Prostate gland (tissue), 2 donors: ENCODE measurements around the gene RBPJ. TPM values are rescaled to one million over a fixed set of nuclear protein-coding genes. Genes with fewer than 3 reads are reported as not detected.

ENCODE experiments used
- DNase-seq: peaks from one replicate; pipeline ENCODE4 v3.0.0-alpha.2; 2019; ENCODE audit warnings: low spot score
- H3K27ac ChIP-seq, 2 donors: fragments of 200-600 bp; sonication (generic); 2 replicates each; pipeline ENCODE4 v1.5.1; 2017 to 2019
- H3K27me3 ChIP-seq: fragments of 200-600 bp; sonication (generic); replicated peaks from 2 replicates; pipeline ENCODE4 v1.5.1; 2019; ENCODE audit not compliant: insufficient read depth
- H3K36me3 ChIP-seq, 2 donors: fragments of 200-600 bp; sonication (generic); 1 replicate in 1 of 2; 2 replicates in 1 of 2; pipeline versions ENCODE4 v1.5.1 to v1.8.1; 2017 to 2019
- H3K4me1 ChIP-seq: fragments of 200-600 bp; sonication (generic); replicated peaks from 2 replicates; pipeline ENCODE4 v1.5.1; 2019
- H3K4me3 ChIP-seq, 2 donors: fragments of 200-600 bp; sonication (generic); 2 replicates each; pipeline ENCODE4 v1.5.1; 2017 to 2019
- H3K9me3 ChIP-seq: fragments of 200-600 bp; sonication (generic); 2 replicates; pipeline ENCODE4 v1.5.1; 2017
- POLR2A ChIP-seq: fragments of 450-650 bp; IDR thresholded peaks from one replicate; pipeline ENCODE4 v1.6.1; 2016; ENCODE audit warnings: antibody characterized with exemption, mild to moderate bottlenecking
- POLR2AphosphoS5 ChIP-seq: sonication (generic); formaldehyde crosslinking; IDR thresholded peaks from one replicate; pipeline ENCODE4 v1.6.1; 2017; ENCODE audit warnings: antibody characterized with exemption
- WGBS: methylation state at CpG from one replicate; pipeline ENCODE4 v1.1.5; 2018; 5-methylcytosine and 5-hydroxymethylcytosine counted together
- intact Hi-C: fragments of 100-400 bp; cut with DNase I; formaldehyde crosslinking; loops from one replicate; pipeline ENCODE4 v1.14.2; 2022
- total RNA-seq, 2 donors: library from RNA; depleted of rRNA; stranded (reverse); fragments of >200 nt; gene quantifications; one replicate each; pipeline ENCODE4 v1.1.0, GENCODE V29; 2016
- TF ChIP-seq, protein P1 (sequence below), 4 experiments: fragments of 200-600 bp in 2 of 4; fragments of 450-650 bp in 2 of 4; sonication (generic) in 2 of 4; IDR thresholded peaks; 1 replicate in 3 of 4; 2 replicates in 1 of 4; pipeline ENCODE4 v1.5.1; 2016 to 2019; ENCODE audit warnings: antibody characterized with exemption in 4 of 4, mild to moderate bottlenecking in 2 of 4, moderate library complexity in 2 of 4

RBPJ gene
- total RNA-seq, 2 donors from 2014 or later, result 36.0 to 130 TPM

DNA sequence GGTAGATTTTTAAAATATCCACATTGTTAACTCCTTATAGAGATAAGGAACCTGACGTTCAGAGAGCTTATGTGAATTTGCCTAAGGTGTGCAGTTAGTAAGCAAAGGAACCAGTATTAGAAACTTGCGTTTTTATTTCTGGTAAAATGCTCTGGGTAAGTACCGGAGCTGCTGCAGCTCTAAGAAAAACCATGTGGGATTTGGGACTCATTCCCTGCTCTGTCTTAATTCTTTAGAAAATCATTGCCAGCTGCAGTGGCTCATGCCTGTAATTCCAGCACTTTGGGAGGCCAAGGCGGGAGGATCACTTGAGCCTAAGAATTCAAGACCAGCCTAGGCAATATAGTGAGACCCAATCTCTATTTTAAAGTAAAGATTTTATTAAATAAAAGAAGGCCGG lies 163.7 kb downstream of the RBPJ start:
- intact Hi-C loops, result loop anchor here (10.0 kb wide), 1 partner anchor 90 kb away; no protein-coding TSS in a partner anchor
- Histone ChIP-seq H3K9me3 (no peaks in the 10 kb centered on the region), H3K27me3 (no peaks in the 10 kb centered on the region), H3K4me1 (no peaks in the 10 kb centered on the region), H3K4me3 (no peak overlapping the region), H3K27ac (no peak overlapping the region), H3K36me3 (no peaks in the 10 kb centered on the region)
- 62% methylated on average over 5 of the region's 5 CpGs for WGBS
- no peak for DNase-seq
- no peak for TF ChIP-seq POLR2AphosphoS5
- TF ChIP-seq POLR2A, result no peak
- TF ChIP-seq, protein P1, sequence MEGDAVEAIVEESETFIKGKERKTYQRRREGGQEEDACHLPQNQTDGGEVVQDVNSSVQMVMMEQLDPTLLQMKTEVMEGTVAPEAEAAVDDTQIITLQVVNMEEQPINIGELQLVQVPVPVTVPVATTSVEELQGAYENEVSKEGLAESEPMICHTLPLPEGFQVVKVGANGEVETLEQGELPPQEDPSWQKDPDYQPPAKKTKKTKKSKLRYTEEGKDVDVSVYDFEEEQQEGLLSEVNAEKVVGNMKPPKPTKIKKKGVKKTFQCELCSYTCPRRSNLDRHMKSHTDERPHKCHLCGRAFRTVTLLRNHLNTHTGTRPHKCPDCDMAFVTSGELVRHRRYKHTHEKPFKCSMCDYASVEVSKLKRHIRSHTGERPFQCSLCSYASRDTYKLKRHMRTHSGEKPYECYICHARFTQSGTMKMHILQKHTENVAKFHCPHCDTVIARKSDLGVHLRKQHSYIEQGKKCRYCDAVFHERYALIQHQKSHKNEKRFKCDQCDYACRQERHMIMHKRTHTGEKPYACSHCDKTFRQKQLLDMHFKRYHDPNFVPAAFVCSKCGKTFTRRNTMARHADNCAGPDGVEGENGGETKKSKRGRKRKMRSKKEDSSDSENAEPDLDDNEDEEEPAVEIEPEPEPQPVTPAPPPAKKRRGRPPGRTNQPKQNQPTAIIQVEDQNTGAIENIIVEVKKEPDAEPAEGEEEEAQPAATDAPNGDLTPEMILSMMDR (IDR thresholded peaks at IDR 0.05), result no peak

Other genes with a start within 250 kb of the RBPJ start
- gene CCKAR, start 169.5 kb downstream of the RBPJ start, total RNA-seq, result not detected